Naive thymus-derived CD8-positive, alpha-beta T cell (primary cell): Measurements from ENCODE around the gene AHRR. TPM values are rescaled to one million over a fixed set of nuclear protein-coding genes. Genes with fewer than 3 reads are reported as not detected.
A peak's percentile ranks its signal among the peaks of the same experiment; 100 is the strongest.
"Not testable (repeated sequence)": the region's sequence is repeated elsewhere in the genome, so short reads cannot be mapped to it uniquely, and the experiment has no call there.

Experiments used
- ATAC-seq, 2 donors: fragments of 150-1000 bp; cut with Tn5 transposase in 1 of 2; sonication (Bioruptor Pico), chemical (Tn5 transposase) in 1 of 2; 1 replicate in 1 of 2; 2 replicates in 1 of 2; pipeline ENCODE4 v1.10.0; 2021; ENCODE audit warnings: mild to moderate bottlenecking in 2 of 2, moderate library complexity in 2 of 2
- POLR2A ChIA-PET: fragments of 350-600 bp; sonication (Branson Sonifier 250); formaldehyde crosslinking; loops from one replicate; lab custom pipeline; 2021; ENCODE audit warnings: antibody characterized with exemption; lab: Charles Lee
- DNase-seq, 10 donors: peaks; one replicate each; pipeline versions ENCODE4 v3.0.0 to v3.0.0-alpha.2; 2020 to 2022
- H3K27ac Mint-ChIP-seq, 10 donors: one replicate each; pipeline ENCODE4 v1.8.0; 2020 to 2022; ENCODE audit warnings: mild to moderate bottlenecking in 10 of 10, mixed read lengths in 10 of 10, moderate library complexity in 4 of 10, inconsistent platforms in 1 of 10
- H3K27me3 Mint-ChIP-seq, 5 donors: one replicate each; pipeline ENCODE4 v1.8.0; 2021 to 2022; ENCODE audit warnings: mixed read lengths in 5 of 5
- H3K36me3 Mint-ChIP-seq, 3 donors: one replicate each; pipeline ENCODE4 v1.8.0; 2020 to 2022; ENCODE audit warnings: mixed read lengths in 3 of 3, mild to moderate bottlenecking in 2 of 3, inconsistent platforms in 1 of 3
- H3K4me1 Mint-ChIP-seq, 4 donors: one replicate each; pipeline ENCODE4 v1.8.0; 2021 to 2022; ENCODE audit warnings: mixed read lengths in 4 of 4
- H3K4me3 Mint-ChIP-seq, 10 donors: one replicate each; pipeline ENCODE4 v1.8.0; 2020 to 2022; ENCODE audit warnings: mild to moderate bottlenecking in 10 of 10, mixed read lengths in 10 of 10, moderate library complexity in 6 of 10, inconsistent platforms in 1 of 10
- H3K9me3 Mint-ChIP-seq, 9 donors: one replicate each; pipeline ENCODE4 v1.8.0; 2020 to 2022; ENCODE audit warnings: mixed read lengths in 9 of 9, mild to moderate bottlenecking in 3 of 9, inconsistent platforms in 1 of 9, moderate library complexity in 1 of 9
- polyA plus RNA-seq, 3 donors: library from polyadenylated mRNA; unstranded; fragments of 300-500 nt; fragmentation: Illumina TruSeq; gene quantifications; one replicate each; pipeline ENCODE4 v1.2.3, GENCODE V29; 2021
- total RNA-seq, 8 experiments: library from RNA in 2 of 8; stranded (reverse) in 2 of 8; gene quantifications; one replicate each; pipeline ENCODE4 v1.2.3 and lab custom pipeline; 2021 to 2026

The AHRR gene
- total and polyA plus RNA-seq, 5 experiments from 2014 or later = 0.11 to 7.6 (median 3.0) TPM; not detected in 1

GRCh38 chr5:411728-412127, 90.2 kb downstream of the AHRR start:
- H3K9me3 Mint-ChIP-seq = no peaks in the 10 kb centered on the region

GRCh38 chr5:414991-415927, 93.7 kb downstream of the AHRR start:
- H3K9me3 Mint-ChIP-seq, H3K36me3 Mint-ChIP-seq, DNase-seq, H3K27me3 Mint-ChIP-seq, ATAC-seq, POLR2A ChIA-PET: not testable (repeated sequence)
- H3K27ac Mint-ChIP-seq = peak overlapping the region in 1 of 10 donors; percentile 77
- peaks cover 0 to 17% (median 0%) of the 10 kb centered on the region in 4 donors for H3K4me1 Mint-ChIP-seq
- peak overlapping the region in 1 of 10 donors; percentile 46 for H3K4me3 Mint-ChIP-seq

More at GRCh38 chr5:411728-412127, 90.2 kb downstream of the AHRR start:
- Mint-ChIP-seq H3K36me3 (no peaks in the 10 kb centered on the region), H3K4me3 (no peak overlapping the region), H3K27ac (no peak overlapping the region), H3K27me3 (peaks cover 0 to 8% (median 3%) of the 10 kb centered on the region in 5 donors), H3K4me1 (peaks cover 0 to 16% (median 0%) of the 10 kb centered on the region in 4 donors)
- DNase-seq = peak in 1 of 10 donors; percentile 19
- POLR2A ChIA-PET = no interaction called here
- no peak for ATAC-seq

- Mint-ChIP-seq H3K4me1 (peaks cover 0 to 17% (median 0%) of the 10 kb centered on the region in 4 donors), H3K36me3 (no peaks in the 10 kb centered on the region), H3K4me3 (peak overlapping the region in 1 of 10 donors; percentile 46), H3K27ac (peak overlapping the region in 1 of 10 donors; percentile 77), H3K9me3 (no peaks in the 10 kb centered on the region), H3K27me3 (peaks cover 0 to 7% (median 2%) of the 10 kb centered on the region in 5 donors)
- DNase-seq = no peak
- POLR2A ChIA-PET = no interaction called here
- ATAC-seq = no peak
Measured at GRCh38 chr5:415928-416635, 94.6 kb downstream of the AHRR start.

- no peak for DNase-seq
- H3K27ac Mint-ChIP-seq = peak overlapping the region in 1 of 10 donors; percentile 65
- H3K4me1 Mint-ChIP-seq = peaks cover 0 to 17% (median 0%) of the 10 kb centered on the region in 4 donors
- no peaks in the 10 kb centered on the region for H3K36me3 Mint-ChIP-seq
- ATAC-seq = no peak
- H3K27me3 Mint-ChIP-seq = peaks cover 0 to 5% (median 0%) of the 10 kb centered on the region in 5 donors
- POLR2A ChIA-PET = no interaction called here
- H3K4me3 Mint-ChIP-seq = no peak overlapping the region
- no peaks in the 10 kb centered on the region for H3K9me3 Mint-ChIP-seq
Measured at GRCh38 chr5:416636-416960, 95.1 kb downstream of the AHRR start.

- peaks cover 0 to 4% (median 0%) of the 10 kb centered on the region in 5 donors for H3K27me3 Mint-ChIP-seq
- no peak overlapping the region for H3K4me3 Mint-ChIP-seq
- H3K9me3 Mint-ChIP-seq = no peaks in the 10 kb centered on the region
- ATAC-seq = no peak
- H3K36me3 Mint-ChIP-seq = no peaks in the 10 kb centered on the region
- H3K27ac Mint-ChIP-seq = no peak overlapping the region
- peaks cover 0 to 17% (median 0%) of the 10 kb centered on the region in 4 donors for H3K4me1 Mint-ChIP-seq
- POLR2A ChIA-PET = no interaction called here
- DNase-seq = no peak
Measured at GRCh38 chr5:417301-418161, 96.0 kb downstream of the AHRR start.

- no peak overlapping the region for H3K27ac Mint-ChIP-seq
- H3K27me3 Mint-ChIP-seq = peaks cover 0 to 2% (median 0%) of the 10 kb centered on the region in 5 donors
- peaks cover 0 to 17% (median 0%) of the 10 kb centered on the region in 4 donors for H3K4me1 Mint-ChIP-seq
- H3K4me3 Mint-ChIP-seq = no peak overlapping the region
- no peaks in the 10 kb centered on the region for H3K9me3 Mint-ChIP-seq
- no peak for DNase-seq
- no peaks in the 10 kb centered on the region for H3K36me3 Mint-ChIP-seq
- POLR2A ChIA-PET = no interaction called here
- ATAC-seq = no peak
Measured at GRCh38 chr5:418162-419121, 96.9 kb downstream of the AHRR start.

- Mint-ChIP-seq H3K27me3 (peaks cover 0 to 2% (median 0%) of the 10 kb centered on the region in 5 donors), H3K9me3 (no peaks in the 10 kb centered on the region), H3K27ac (no peak overlapping the region), H3K36me3 (no peaks in the 10 kb centered on the region), H3K4me3 (no peak overlapping the region), H3K4me1 (peaks cover 0 to 14% (median 2%) of the 10 kb centered on the region in 4 donors)
- ATAC-seq = no peak
- no peak for DNase-seq
- POLR2A ChIA-PET = no interaction called here
Measured at GRCh38 chr5:419970-420369, 98.5 kb downstream of the AHRR start.

- Mint-ChIP-seq H3K4me1 (peaks cover 0 to 10% (median 3%) of the 10 kb centered on the region in 4 donors), H3K36me3 (no peaks in the 10 kb centered on the region), H3K27me3 (peaks cover 0 to 2% (median 0%) of the 10 kb centered on the region in 5 donors), H3K27ac (no peak overlapping the region), H3K9me3 (no peaks in the 10 kb centered on the region), H3K4me3 (no peak overlapping the region)
- POLR2A ChIA-PET = no interaction called here
- no peak for DNase-seq
- no peak for ATAC-seq
Measured at GRCh38 chr5:420632-421286, 99.2 kb downstream of the AHRR start.

GRCh38 chr5:421287-421880, 99.9 kb downstream of the AHRR start:
- ATAC-seq (no peak), DNase-seq (no peak)
- Mint-ChIP-seq H3K4me1 (peaks cover 0 to 5% (median 2%) of the 10 kb centered on the region in 4 donors), H3K27ac (no peak overlapping the region), H3K9me3 (no peaks in the 10 kb centered on the region), H3K36me3 (no peaks in the 10 kb centered on the region), H3K27me3 (peaks cover 0 to 5% (median 4%) of the 10 kb centered on the region in 5 donors), H3K4me3 (no peak overlapping the region)
- POLR2A ChIA-PET = no interaction called here

GRCh38 chr5:421901-422300, 100.4 kb downstream of the AHRR start:
- no peaks in the 10 kb centered on the region for H3K36me3 Mint-ChIP-seq
- no peak overlapping the region for H3K4me3 Mint-ChIP-seq
- H3K4me1 Mint-ChIP-seq = peaks cover 0 to 5% (median 0%) of the 10 kb centered on the region in 4 donors
- POLR2A ChIA-PET = no interaction called here
- H3K9me3 Mint-ChIP-seq = no peaks in the 10 kb centered on the region
- peaks cover 0 to 10% (median 6%) of the 10 kb centered on the region in 5 donors for H3K27me3 Mint-ChIP-seq
- no peak overlapping the region for H3K27ac Mint-ChIP-seq
- DNase-seq (no peak), ATAC-seq (no peak)
